HCEC 1CT (cell line): ENCODE data around the gene IRF8.

Experiments used
- DNase-seq: peaks from one replicate; pipeline ENCODE4 v3.0.0-alpha.2; 2017

Gene IRF8

DNA sequence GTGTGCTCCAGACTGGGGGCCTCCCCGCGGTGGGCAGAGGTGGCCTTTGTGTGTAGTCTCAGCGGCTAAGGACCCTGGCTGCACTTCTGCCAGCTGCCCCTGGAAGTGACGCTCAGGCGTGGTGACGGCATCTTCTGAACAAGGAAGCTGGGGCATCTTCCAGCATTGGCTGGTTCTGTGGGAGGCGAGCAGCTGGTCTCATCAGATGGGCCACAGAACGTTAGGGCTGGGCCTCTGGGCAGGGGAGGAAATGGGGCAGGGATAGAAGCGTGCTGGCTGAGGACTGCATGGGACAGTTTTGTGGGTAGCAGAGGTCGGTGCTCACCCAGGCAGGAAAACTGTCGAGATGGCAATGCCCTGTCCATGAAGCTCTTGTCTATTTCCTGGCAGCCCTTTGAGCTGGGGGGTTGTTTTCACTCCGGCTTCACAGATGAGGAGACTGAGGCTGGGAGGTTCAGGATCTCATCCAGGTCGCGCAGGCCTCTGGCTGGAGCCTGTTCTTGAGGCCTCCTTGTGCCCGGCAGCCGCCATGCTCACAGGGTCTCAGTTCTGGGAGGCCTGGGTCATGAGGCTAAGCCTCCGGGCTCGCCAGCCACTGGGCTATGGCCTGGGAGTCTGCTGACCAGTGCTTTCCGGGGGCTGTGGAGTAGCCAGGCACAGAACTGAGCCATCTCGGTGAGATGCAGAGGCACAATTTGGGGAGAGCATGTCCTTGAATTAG, 16.3 kb downstream of the IRF8 start:
- no peak for DNase-seq

- no peak for DNase-seq
Measured at GRCh38 chr16:85916141-85916890, 17.4 kb downstream of the IRF8 start.

DNA sequence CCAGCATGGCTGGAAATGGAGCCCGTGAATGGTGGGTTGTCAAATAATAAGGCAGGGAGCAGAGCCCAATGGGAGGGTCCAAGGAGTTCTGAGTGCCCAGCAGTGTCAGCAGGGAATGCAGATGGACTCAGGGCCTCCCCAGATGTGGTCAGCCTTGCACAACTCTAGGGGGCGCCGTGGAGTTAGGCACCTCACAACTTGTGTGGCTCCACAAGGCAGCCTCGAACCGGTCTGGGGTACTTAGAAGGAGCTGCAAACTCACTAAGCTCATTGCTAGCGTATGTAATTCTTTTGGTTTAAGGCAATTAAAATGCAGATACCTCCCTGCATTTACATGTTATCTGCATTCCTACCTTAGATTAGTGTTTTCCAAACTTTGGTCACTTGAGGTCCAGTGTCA, 18.1 kb downstream of the IRF8 start:
- DNase-seq, result no peak

- DNase-seq, result no peak
Measured at GRCh38 chr16:85917959-85918358, 19.0 kb downstream of the IRF8 start.

DNA sequence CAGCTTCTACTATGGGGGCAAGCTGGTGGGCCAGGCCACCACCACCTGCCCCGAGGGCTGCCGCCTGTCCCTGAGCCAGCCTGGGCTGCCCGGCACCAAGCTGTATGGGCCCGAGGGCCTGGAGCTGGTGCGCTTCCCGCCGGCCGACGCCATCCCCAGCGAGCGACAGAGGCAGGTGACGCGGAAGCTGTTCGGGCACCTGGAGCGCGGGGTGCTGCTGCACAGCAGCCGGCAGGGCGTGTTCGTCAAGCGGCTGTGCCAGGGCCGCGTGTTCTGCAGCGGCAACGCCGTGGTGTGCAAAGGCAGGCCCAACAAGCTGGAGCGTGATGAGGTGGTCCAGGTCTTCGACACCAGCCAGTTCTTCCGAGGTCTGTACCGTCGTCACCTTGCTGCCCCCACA, 19.5 kb downstream of the IRF8 start:
- DNase-seq, result no peak

DNA sequence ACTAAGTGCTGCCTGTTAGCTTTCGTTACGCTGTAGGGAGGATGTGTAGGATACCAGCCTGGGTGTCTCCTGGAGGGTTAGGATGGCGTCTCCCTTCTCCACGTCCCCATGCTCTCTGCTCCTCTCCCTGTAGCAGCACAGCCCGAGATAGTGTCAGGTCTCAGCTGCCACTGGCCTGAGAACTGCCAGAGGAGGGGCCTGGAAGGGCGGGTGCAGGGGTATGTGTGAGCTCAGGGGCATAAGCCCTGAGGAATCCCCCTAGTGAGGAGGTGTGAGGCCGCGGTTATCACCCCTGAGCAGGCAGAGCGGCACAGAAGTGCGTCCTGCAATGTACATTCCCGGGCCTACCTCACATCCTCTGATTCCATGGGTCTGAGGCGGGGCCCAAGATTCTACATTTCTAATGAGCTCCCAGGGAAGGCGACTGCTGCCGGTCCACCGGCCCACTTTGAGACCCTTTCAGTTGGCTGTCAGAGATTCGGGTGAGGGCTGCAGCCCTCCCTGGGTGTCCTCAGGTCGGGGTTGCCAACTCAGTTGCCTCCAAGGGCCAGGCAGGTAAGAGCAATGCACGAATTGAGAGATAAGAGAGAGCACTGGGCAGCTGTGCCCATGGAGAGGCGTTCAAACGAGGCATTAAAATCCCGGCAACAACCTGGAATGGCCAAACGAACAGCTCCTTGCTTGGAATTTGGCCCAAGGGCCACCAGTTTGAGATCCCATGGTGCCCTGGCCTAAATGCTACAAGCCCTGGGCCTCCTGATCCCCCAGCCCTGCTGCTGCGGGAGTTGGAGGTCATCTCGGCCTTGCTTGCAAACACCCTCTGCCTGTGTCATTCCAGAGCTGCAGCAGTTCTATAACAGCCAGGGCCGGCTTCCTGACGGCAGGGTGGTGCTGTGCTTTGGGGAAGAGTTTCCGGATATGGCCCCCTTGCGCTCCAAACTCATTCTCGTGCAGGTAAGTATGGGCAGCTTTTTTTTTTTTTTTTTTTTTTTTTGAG, 20.6 kb downstream of the IRF8 start:
- DNase-seq, result no peak

DNA sequence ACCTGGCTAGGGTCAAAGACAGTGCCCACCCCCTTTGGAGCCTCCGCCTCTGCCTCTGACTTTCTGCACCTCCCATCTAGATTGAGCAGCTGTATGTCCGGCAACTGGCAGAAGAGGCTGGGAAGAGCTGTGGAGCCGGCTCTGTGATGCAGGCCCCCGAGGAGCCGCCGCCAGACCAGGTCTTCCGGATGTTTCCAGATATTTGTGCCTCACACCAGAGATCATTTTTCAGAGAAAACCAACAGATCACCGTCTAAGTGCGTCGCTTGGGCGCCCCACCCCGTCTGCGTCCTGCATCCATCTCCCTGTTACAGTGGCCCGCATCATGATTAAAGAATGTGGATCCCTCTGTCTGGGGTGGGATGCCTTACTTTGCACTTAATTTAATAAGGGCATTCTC, 22.1 kb downstream of the IRF8 start:
- no peak for DNase-seq

DNA sequence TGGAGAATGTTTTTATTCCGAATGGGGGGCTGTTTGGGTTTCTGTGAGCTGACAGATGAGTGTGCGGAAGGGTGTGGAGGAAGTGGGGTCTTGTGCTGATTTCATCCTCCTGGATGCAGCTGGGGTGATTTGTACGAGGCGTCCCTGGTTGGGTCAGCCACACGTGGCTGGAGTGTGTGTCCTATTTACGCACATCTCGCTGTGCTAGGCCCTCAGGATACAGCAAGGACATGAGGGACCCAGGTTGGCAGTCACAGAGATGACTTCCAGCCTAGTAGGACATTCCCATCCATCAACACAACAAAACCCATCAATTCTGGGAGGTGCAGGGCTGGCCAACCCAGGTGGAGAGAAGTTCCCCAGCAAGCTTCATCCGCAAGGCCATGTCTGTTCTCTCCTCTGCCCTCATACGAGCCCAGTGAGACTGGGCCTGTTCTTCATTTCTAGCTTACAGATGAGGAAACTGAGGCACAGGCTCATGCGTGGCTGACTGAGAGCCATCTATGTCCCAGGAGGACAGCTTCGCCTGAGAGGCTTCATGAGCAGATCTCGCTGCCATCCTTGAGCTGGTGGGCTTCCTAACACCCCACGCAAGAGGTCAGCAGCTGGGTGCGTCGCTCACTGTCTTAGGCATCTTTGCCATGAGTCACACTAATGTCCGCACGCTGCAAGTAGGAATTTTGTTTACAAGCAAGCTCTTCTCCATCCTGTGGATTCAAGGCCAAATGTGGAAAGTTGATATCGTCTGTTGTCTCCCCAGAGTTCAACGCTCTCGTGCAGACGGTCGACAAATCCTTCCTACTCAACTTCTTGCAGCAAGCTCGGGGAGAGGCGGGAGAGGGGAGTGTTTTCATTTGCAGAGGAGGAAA, 24.4 kb downstream of the IRF8 start:
- DNase-seq, result peak; percentile 8

DNA sequence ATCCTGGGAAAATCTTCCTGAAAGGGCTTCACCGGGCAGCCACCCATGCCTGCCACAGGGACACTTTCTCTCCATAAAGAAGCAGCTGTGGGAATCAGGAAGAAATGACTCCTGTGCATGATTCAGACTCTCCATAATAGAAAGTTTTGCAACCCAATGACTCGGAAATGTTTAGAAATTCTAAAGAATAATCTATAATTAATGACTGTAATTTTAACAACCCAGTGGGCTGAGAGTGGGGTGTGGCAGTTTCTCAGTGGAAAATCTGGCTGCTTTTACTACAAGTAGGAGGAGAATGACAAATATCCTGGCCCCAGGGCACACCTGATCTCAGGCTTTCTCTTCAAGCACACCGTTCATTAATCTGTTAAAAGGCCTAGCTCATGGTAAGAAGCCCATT, 25.7 kb downstream of the IRF8 start:
- peak; percentile 33 for DNase-seq

DNA sequence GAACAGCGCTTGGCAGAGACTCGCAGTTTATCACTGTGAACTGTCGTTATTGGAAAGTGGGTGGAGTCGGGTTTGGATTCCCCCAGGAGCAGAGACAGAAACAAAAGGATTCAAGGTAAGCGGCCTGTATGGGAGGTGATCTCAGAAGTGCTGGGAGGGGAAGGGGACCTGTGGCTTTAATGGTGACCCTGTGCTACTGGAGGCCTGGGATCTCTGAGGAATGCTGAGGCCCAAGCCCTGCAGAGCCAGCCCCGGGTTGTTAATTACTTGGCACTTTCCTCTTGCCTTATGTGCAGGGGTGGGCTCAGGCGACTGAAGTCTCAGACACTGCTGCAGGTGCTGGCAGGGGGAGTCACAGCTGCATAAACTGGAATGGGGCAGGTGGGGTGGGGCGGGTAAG, 27.4 kb downstream of the IRF8 start:
- no peak for DNase-seq

- no peak for DNase-seq
Measured at GRCh38 chr16:85927371-85927770, 28.4 kb downstream of the IRF8 start.

- DNase-seq, result no peak
Measured at GRCh38 chr16:85927959-85928358, 29.0 kb downstream of the IRF8 start.

GRCh38 chr16:85928401-85928820, 29.4 kb downstream of the IRF8 start:
- peak; percentile 29 for DNase-seq

DNA sequence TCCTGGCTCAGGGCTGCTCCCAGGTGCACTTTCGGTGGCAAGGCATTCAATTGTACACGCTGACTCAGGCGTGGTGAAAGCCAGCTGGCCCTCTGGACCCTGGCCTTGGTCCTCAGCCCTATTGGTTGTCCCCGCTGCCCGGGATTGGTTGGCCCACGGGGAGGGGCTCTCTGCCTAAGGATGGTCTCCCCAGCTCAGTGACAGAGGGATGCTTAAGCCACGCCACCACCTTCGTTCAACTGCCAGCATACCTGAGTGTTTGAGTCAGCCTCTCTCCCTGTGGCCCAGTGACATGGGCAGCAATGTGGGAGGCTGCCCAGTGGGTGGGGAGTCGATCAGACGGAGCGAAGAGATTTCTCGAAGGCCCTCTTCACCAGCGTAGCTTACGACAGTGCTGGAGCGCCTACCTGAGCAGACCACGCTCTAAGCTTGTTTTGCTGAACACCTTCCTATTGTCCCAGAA, 30.3 kb downstream of the IRF8 start:
- DNase-seq, result no peak

GRCh38 chr16:85930301-85930700, 31.3 kb downstream of the IRF8 start:
- no peak for DNase-seq

DNA sequence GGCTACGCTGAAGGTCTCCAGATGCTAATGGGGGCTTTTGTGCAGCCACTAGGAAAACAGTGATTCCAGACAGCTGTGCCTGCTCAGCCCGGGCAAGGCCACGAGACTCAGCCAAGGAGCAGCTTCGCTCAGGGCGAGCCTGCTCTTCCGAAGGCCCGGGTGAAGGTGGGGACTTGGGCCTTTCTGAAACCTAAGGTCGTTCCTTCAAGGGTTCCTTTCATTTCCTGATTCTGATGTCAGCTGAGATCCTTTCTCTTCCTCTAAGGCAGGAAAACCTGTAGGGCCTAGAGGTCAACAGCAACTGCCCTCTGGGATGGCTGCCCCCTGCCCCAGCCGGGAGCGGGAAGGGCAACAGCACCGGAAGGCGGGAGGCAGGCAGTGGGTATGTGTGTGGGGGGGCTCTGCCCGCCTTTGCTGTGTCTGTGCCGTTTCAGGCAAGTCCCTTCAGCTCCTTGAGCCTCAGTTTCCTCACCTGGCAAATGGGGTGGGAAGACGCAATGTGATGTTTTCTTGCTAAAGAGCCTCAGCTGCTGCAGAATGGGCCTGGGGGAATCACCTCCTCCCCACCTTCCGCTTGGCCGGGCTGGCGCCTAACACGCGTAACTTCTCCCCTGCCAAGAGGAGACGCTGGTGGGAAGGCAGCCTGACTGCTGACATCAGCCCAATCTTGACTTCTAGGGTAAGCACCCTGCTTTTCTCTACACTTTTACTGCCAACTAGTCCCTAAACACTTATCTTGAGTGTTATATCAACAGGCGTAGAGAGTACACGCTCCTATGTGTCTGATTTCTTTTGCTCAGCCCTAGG, 32.8 kb downstream of the IRF8 start:
- DNase-seq, result no peak

GRCh38 chr16:85934210-85934609, 35.2 kb downstream of the IRF8 start:
- DNase-seq, result no peak

DNA sequence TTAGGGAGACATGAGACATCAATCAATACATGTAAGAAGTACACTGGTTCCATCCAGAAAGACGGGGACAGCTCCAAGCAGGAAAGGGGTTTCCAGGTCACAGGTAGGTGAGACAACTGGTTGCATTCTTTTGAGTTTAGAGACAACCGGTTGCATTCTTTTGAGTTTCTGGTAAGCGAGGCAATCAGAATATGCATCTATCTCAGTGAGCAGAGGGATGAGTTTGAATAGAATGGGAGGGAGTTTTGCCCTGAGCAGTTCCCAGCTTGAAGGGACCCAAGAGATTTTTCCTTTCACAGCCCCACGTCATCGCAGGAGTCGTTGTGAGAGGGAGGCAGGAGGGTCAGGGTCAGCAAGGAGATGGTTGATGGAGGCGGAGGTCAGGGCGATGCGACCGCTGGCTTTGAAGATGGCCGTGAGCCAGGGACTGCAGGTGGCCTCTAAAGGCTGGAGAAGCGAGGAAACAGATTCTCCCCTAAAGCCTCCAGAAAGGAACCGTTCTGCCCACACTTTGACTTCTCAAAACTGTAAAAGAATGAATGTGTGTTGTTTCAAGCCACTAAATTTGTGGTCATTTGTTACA, 36.5 kb downstream of the IRF8 start:
- DNase-seq, result no peak

GRCh38 chr16:85935974-85936760, 37.2 kb downstream of the IRF8 start:
- no peak for DNase-seq

GRCh38 chr16:85936816-85937215, 37.9 kb downstream of the IRF8 start:
- no peak for DNase-seq
